Measurements from ENCODE around the gene OLFM1. TPM values are rescaled to one million over a fixed set of nuclear protein-coding genes. Genes with fewer than 3 reads are reported as not detected.

The OLFM1 gene
- total RNA-seq, 1 experiment from 2014 or later: 0.44 TPM

DNA sequence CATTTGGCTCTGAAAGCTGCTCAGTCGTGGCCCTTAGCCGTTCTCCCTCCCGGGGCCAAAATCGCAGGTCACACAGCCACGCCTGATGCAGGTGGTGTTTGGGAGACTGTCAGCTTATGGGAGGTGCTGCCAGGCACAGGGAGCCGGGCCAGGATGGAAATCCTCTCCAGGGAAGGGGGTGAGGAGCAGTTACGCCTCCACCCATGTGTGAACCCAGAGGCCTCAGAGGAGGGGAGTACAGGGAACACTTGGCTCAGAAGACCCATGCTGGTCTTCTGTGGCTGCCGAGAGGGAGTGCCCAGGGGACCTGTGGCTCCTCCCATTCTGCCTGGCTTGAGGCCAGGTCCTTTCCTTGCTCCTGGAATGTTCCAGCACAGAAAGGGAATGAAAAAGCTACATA, 3.6 kb upstream of the OLFM1 start:
- BruUV-seq (replicated peaks): no TSS peak
- DNase-seq (no peak), ATAC-seq (no peak)
- H3K9ac ChIP-seq (ENCODE audit: low read length): no peak overlapping the region
- ChIA-PET CTCF (no interaction called here), POLR2A (ENCODE audit: unreplicated experiment) (no interaction called here)
- peaks cover 13% of the 10 kb centered on the region; the same call in 1 of the 2 replicates for H3K27me3 ChIP-seq (ENCODE audit: low read length)
- no peak overlapping the region for H2AFZ ChIP-seq (ENCODE audit: low read length)
- H4K20me1 ChIP-seq (ENCODE audit: low read length): no peaks in the 10 kb centered on the region
- no peaks in the 10 kb centered on the region for H3K79me2 ChIP-seq (ENCODE audit: low read length)
- no peak overlapping the region for H3K4me3 ChIP-seq (ENCODE audit: low read length)
- no peak overlapping the region for H3K4me2 ChIP-seq (ENCODE audit: low read length)
- no peak overlapping the region for H3K27ac ChIP-seq (ENCODE audit: low read length)
- TF ChIP-seq EZH2 (IDR thresholded peaks at IDR 0.05; ENCODE audit: low read length, unreplicated experiment): no peak
- TF ChIP-seq EZH2phosphoT487 (IDR thresholded peaks at IDR 0.05; ENCODE audit: borderline replicate concordance, low read length): no peak
- TF ChIP-seq, protein P1, sequence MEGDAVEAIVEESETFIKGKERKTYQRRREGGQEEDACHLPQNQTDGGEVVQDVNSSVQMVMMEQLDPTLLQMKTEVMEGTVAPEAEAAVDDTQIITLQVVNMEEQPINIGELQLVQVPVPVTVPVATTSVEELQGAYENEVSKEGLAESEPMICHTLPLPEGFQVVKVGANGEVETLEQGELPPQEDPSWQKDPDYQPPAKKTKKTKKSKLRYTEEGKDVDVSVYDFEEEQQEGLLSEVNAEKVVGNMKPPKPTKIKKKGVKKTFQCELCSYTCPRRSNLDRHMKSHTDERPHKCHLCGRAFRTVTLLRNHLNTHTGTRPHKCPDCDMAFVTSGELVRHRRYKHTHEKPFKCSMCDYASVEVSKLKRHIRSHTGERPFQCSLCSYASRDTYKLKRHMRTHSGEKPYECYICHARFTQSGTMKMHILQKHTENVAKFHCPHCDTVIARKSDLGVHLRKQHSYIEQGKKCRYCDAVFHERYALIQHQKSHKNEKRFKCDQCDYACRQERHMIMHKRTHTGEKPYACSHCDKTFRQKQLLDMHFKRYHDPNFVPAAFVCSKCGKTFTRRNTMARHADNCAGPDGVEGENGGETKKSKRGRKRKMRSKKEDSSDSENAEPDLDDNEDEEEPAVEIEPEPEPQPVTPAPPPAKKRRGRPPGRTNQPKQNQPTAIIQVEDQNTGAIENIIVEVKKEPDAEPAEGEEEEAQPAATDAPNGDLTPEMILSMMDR (conservative IDR thresholded peaks at IDR 0.05; ENCODE audit: low read depth, low read length): no peak
- intact Hi-C loops (cut with micrococcal nuclease): no loop called here
- no peaks in the 10 kb centered on the region for H3K36me3 ChIP-seq (ENCODE audit: low read depth, low read length)
- no peaks in the 10 kb centered on the region for H3K9me2 ChIP-seq (replicated peaks; ENCODE audit: low read length)
- H3K9me3 ChIP-seq (ENCODE audit: low read length): no peaks in the 10 kb centered on the region
- no peaks in the 10 kb centered on the region for H3K4me1 ChIP-seq (ENCODE audit: insufficient read depth, low read length)
- no peaks in the 10 kb centered on the region for H3F3A ChIP-seq (ENCODE audit: low read length, unreplicated experiment)

DNA sequence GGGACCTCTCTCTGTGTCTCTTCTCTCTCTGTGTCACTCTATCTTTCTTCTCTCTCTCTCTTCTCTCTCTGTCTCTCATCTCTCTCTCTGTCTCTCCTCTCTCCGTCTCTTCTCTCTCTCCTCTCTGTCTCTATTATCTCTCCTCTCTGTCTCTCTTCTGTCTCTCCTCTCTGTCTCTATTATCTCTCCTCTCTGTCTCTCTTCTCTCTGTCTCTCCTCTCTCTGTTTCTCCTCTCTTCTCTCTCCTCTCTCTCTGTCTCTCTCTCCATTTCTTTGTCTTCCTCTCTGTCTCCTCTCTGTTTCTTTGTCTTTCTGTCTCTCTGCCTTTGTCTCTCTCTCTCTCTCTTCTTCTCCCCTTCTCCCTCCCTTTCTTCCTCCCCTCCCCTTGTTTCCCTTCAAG, 3.2 kb upstream of the OLFM1 start:
- H3K4me1 ChIP-seq (ENCODE audit: insufficient read depth, low read length): no peaks in the 10 kb centered on the region
- CTCF ChIA-PET: no interaction called here
- no peak for ATAC-seq
- H3K27me3 ChIP-seq (ENCODE audit: low read length): peaks cover 13% of the 10 kb centered on the region; the same call in 1 of the 2 replicates
- no peak for DNase-seq
- intact Hi-C loops (cut with micrococcal nuclease): no loop called here
- H3F3A ChIP-seq (ENCODE audit: low read length, unreplicated experiment): no peaks in the 10 kb centered on the region
- no peak overlapping the region for H3K27ac ChIP-seq (ENCODE audit: low read length)
- H3K36me3 ChIP-seq (ENCODE audit: low read depth, low read length): no peaks in the 10 kb centered on the region
- no peak overlapping the region for H3K4me2 ChIP-seq (ENCODE audit: low read length)
- TF ChIP-seq, protein P1 (conservative IDR thresholded peaks at IDR 0.05; ENCODE audit: low read depth, low read length): no peak
- TF ChIP-seq EZH2phosphoT487 (IDR thresholded peaks at IDR 0.05; ENCODE audit: borderline replicate concordance, low read length) (no peak), EZH2 (IDR thresholded peaks at IDR 0.05; ENCODE audit: low read length, unreplicated experiment) (no peak)
- no peak overlapping the region for H2AFZ ChIP-seq (ENCODE audit: low read length)
- H4K20me1 ChIP-seq (ENCODE audit: low read length): no peaks in the 10 kb centered on the region
- no TSS peak for BruUV-seq (replicated peaks)
- H3K9me2 ChIP-seq (replicated peaks; ENCODE audit: low read length): no peaks in the 10 kb centered on the region
- no peak overlapping the region for H3K4me3 ChIP-seq (ENCODE audit: low read length)
- H3K9me3 ChIP-seq (ENCODE audit: low read length): no peaks in the 10 kb centered on the region
- POLR2A ChIA-PET (ENCODE audit: unreplicated experiment): no interaction called here
- H3K79me2 ChIP-seq (ENCODE audit: low read length): no peaks in the 10 kb centered on the region
- H3K9ac ChIP-seq (ENCODE audit: low read length): no peak overlapping the region

DNA sequence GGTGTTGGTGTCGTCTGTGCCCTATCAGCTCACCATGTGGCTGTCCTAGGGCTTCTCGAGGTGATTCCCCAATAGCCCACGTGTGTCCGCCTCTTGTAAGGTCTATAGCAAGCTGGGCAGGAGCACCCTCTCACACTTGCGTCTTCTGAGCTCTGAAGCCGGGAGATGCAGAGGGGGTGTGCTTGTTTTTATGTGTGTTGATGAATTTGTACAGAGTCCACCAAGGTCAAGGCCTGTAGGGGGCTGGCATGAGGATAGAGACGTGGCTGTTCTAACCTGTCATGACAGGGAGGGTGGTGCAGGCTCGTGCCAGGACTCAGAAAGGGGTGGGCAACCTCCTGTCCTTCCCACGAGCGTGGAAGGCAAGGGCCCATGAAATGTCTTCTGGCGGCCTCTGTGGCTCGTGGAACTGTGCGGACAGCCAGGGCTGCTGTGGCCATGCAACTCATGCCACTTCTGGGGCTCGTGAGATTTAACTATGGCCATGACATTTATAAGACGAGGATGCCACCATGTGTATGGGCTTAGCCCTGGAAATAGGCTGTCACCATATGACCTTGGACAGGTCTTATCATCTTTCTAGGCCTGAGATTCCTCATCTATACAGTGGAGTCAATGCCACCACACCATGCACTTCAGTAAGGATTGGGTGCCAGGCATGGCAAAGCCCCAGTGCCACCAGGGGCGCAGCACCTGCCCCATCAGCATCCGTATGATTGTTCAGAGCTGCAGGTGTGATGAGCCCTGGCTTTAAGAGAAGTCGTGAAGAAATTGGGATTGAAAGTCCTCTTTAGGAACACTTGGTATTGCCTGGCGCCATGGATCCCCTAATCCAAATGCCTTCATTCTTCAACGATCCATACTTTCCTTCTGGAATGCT, 2.3 kb upstream of the OLFM1 start:
- ChIA-PET CTCF (no interaction called here), POLR2A (ENCODE audit: unreplicated experiment) (no interaction called here)
- no peaks in the 10 kb centered on the region for H3F3A ChIP-seq (ENCODE audit: low read length, unreplicated experiment)
- H3K9me3 ChIP-seq (ENCODE audit: low read length): no peaks in the 10 kb centered on the region
- H3K9ac ChIP-seq (ENCODE audit: low read length): no peak overlapping the region
- no peak overlapping the region for H3K27ac ChIP-seq (ENCODE audit: low read length)
- H3K4me3 ChIP-seq (ENCODE audit: low read length): no peak overlapping the region
- no peak for ATAC-seq
- TF ChIP-seq EZH2phosphoT487 (IDR thresholded peaks at IDR 0.05; ENCODE audit: borderline replicate concordance, low read length) (no peak), EZH2 (IDR thresholded peaks at IDR 0.05; ENCODE audit: low read length, unreplicated experiment) (no peak)
- TF ChIP-seq, protein P1 (conservative IDR thresholded peaks at IDR 0.05; ENCODE audit: low read depth, low read length): no peak
- no peaks in the 10 kb centered on the region for H4K20me1 ChIP-seq (ENCODE audit: low read length)
- H3K4me1 ChIP-seq (ENCODE audit: insufficient read depth, low read length): no peaks in the 10 kb centered on the region
- peaks cover 13% of the 10 kb centered on the region; the same call in 1 of the 2 replicates for H3K27me3 ChIP-seq (ENCODE audit: low read length)
- H2AFZ ChIP-seq (ENCODE audit: low read length): no peak overlapping the region
- no peak overlapping the region for H3K4me2 ChIP-seq (ENCODE audit: low read length)
- no peaks in the 10 kb centered on the region for H3K79me2 ChIP-seq (ENCODE audit: low read length)
- no TSS peak for BruUV-seq (replicated peaks)
- no peak for DNase-seq
- H3K9me2 ChIP-seq (replicated peaks; ENCODE audit: low read length): no peaks in the 10 kb centered on the region
- intact Hi-C loops (cut with micrococcal nuclease): no loop called here
- no peaks in the 10 kb centered on the region for H3K36me3 ChIP-seq (ENCODE audit: low read depth, low read length)

All from PC-3 (cell line).